ENCODE data around the gene PLA2G4D.

PLA2G4D gene

DNA sequence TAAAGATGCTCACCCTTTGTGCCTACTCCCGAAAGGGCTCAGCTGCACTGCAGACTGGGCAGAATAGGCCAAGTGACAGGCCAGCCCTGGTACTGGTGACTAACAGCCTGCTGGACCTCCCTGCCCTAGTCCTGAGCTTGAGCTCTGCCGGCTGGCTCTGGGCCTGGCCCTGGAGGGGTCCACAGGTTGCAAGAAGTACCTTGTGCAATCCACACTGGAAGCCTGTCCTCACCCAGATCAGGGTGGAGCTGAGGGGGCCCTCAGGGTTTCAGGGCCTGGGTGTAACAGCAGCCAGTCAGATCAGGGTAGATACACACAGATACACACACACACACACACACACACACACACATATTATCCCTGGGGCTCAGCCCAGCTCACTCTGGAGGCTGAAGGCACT lies 27.3 kb upstream of the PLA2G4D start:
- Histone ChIP-seq H2BK5ac (ENCODE audit: low read length) (no peak overlapping the region), H2BK120ac (ENCODE audit: low read depth, low read length) (no peak overlapping the region), H3K14ac (ENCODE audit: low read length) (no peak overlapping the region), H3K18ac (ENCODE audit: low read length) (no peak overlapping the region), H3K4me1 (ENCODE audit: control insufficient read depth in 2 of 2, insufficient read depth in 1 of 2, low read depth in 1 of 2, low read length in 2 of 2) (peaks cover 0 to 2% of the 10 kb centered on the region in 2 donors), H3K27ac (replicated peaks; ENCODE audit: low read length) (no peak overlapping the region), H3K79me1 (ENCODE audit: low read depth, low read length) (no peaks in the 10 kb centered on the region), H4K8ac (ENCODE audit: low read depth, low read length) (no peak overlapping the region), H3K9me3 (replicated peaks in 1 of 2; ENCODE audit: control insufficient read depth in 2 of 2, insufficient read depth in 1 of 2, low read depth in 1 of 2, low read length in 2 of 2) (no peaks in the 10 kb centered on the region), H2BK12ac (ENCODE audit: low read length) (no peak overlapping the region), H3K36me3 (replicated peaks in 1 of 2; ENCODE audit: control insufficient read depth in 2 of 2, insufficient read depth in 2 of 2, low read length in 2 of 2) (no peaks in the 10 kb centered on the region), H2AFZ (ENCODE audit: low read length) (no peak overlapping the region), H3K9ac (ENCODE audit: low read depth, low read length, poor library complexity) (peak overlapping the region; percentile 7), H3K4me3 (ENCODE audit: low read length in 2 of 2) (no peak overlapping the region), H4K91ac (ENCODE audit: low read depth, low read length, poor library complexity) (no peak overlapping the region), H3K4me2 (ENCODE audit: insufficient read depth, low read length, poor library complexity, severe bottlenecking) (no peak overlapping the region), H3K27me3 (ENCODE audit: control insufficient read depth in 3 of 3, insufficient read depth in 3 of 3, low read depth in 1 of 3, low read length in 3 of 3) (peaks cover 0 to 11% (median 0%) of the 10 kb centered on the region in 3 experiments), H2BK15ac (ENCODE audit: low read length) (no peak overlapping the region), H2AK5ac (ENCODE audit: low read depth, low read length) (no peak overlapping the region), H3K4ac (ENCODE audit: low read length) (no peak overlapping the region), H3K23ac (ENCODE audit: low read depth, low read length, poor library complexity) (no peak overlapping the region)
- DNase-seq (ENCODE audit: low spot score): no peak
- WGBS, 2 donors (ENCODE audit: extremely low coverage in 2 of 2, insufficient read length in 2 of 2, insufficient replicate concordance in 1 of 2): no CpG with 5 or more reads among the region's 2 CpGs

DNA sequence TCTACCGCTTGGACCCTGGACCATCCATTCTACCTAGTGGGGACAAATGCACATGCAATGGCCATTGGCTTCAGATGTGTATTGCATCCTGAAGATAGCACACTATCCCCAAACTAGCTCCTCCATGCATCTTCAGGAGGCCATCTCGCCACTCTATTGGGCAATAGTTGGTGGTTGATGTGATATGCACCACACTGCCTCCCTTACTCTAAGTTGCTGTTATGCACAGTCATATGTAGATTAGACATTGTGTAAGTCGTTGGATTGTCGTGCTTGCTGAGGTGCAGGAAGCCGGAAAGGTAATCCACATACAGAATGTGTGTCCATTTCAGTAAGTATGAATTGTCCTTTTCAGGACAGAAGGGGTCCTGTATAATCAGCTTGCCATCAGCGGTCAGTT lies 26.7 kb upstream of the PLA2G4D start:
- no peak overlapping the region for H4K91ac ChIP-seq (ENCODE audit: low read depth, low read length, poor library complexity)
- no peak overlapping the region for H3K23ac ChIP-seq (ENCODE audit: low read depth, low read length, poor library complexity)
- H2AK5ac ChIP-seq (ENCODE audit: low read depth, low read length): no peak overlapping the region
- H3K4ac ChIP-seq (ENCODE audit: low read length): no peak overlapping the region
- no peak overlapping the region for H2BK12ac ChIP-seq (ENCODE audit: low read length)
- H3K27ac ChIP-seq (replicated peaks; ENCODE audit: low read length): no peak overlapping the region
- H2BK15ac ChIP-seq (ENCODE audit: low read length): no peak overlapping the region
- H2BK5ac ChIP-seq (ENCODE audit: low read length): no peak overlapping the region
- no peak overlapping the region for H2AFZ ChIP-seq (ENCODE audit: low read length)
- H3K18ac ChIP-seq (ENCODE audit: low read length): no peak overlapping the region
- H2BK120ac ChIP-seq (ENCODE audit: low read depth, low read length): no peak overlapping the region
- peaks cover 0 to 2% of the 10 kb centered on the region in 2 donors for H3K4me1 ChIP-seq (ENCODE audit: control insufficient read depth in 2 of 2, insufficient read depth in 1 of 2, low read depth in 1 of 2, low read length in 2 of 2)
- DNase-seq (ENCODE audit: low spot score): no peak
- peaks cover 0 to 2% of the 10 kb centered on the region in 2 donors for H3K9me3 ChIP-seq (replicated peaks in 1 of 2; ENCODE audit: control insufficient read depth in 2 of 2, insufficient read depth in 1 of 2, low read depth in 1 of 2, low read length in 2 of 2)
- H3K9ac ChIP-seq (ENCODE audit: low read depth, low read length, poor library complexity): no peak overlapping the region
- no peaks in the 10 kb centered on the region for H3K36me3 ChIP-seq (replicated peaks in 1 of 2; ENCODE audit: control insufficient read depth in 2 of 2, insufficient read depth in 2 of 2, low read length in 2 of 2)
- WGBS, 2 donors (ENCODE audit: extremely low coverage in 2 of 2, insufficient read length in 2 of 2, insufficient replicate concordance in 1 of 2): no CpG with 5 or more reads among the region's 6 CpGs
- no peak overlapping the region for H4K8ac ChIP-seq (ENCODE audit: low read depth, low read length)
- no peak overlapping the region for H3K4me3 ChIP-seq (ENCODE audit: low read length in 2 of 2)
- no peaks in the 10 kb centered on the region for H3K79me1 ChIP-seq (ENCODE audit: low read depth, low read length)
- no peak overlapping the region for H3K14ac ChIP-seq (ENCODE audit: low read length)
- no peak overlapping the region for H3K4me2 ChIP-seq (ENCODE audit: insufficient read depth, low read length, poor library complexity, severe bottlenecking)
- H3K27me3 ChIP-seq (ENCODE audit: control insufficient read depth in 3 of 3, insufficient read depth in 3 of 3, low read depth in 1 of 3, low read length in 3 of 3): peaks cover 0 to 11% (median 0%) of the 10 kb centered on the region in 3 experiments

DNA sequence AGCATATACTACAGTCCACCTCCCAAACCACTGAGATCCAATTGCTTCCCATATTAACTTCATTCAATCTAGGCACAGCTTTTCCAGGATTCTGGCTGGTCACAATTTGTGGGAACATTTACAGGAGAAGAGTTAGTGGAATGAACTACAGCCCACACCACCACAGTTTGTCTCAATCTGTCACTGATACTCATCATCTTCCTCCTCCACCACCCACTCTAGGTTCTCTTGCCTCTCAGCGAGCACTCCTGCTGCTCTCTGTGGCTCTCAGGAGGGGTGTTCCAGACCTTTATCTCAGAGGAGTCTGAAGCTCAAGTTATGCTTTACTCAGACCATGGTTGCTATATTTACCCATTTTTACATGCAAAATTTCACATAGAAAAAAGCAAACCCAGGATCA lies 25.9 kb upstream of the PLA2G4D start:
- Histone ChIP-seq H3K27ac (replicated peaks; ENCODE audit: low read length) (no peak overlapping the region), H2BK5ac (ENCODE audit: low read length) (no peak overlapping the region), H3K4ac (ENCODE audit: low read length) (no peak overlapping the region), H2BK120ac (ENCODE audit: low read depth, low read length) (peak overlapping the region; percentile 2), H2AK5ac (ENCODE audit: low read depth, low read length) (no peak overlapping the region), H3K9ac (ENCODE audit: low read depth, low read length, poor library complexity) (no peak overlapping the region), H3K4me2 (ENCODE audit: insufficient read depth, low read length, poor library complexity, severe bottlenecking) (no peak overlapping the region), H3K9me3 (replicated peaks in 1 of 2; ENCODE audit: control insufficient read depth in 2 of 2, insufficient read depth in 1 of 2, low read depth in 1 of 2, low read length in 2 of 2) (peaks cover 0 to 2% of the 10 kb centered on the region in 2 donors), H3K4me3 (ENCODE audit: low read length in 2 of 2) (no peak overlapping the region), H3K14ac (ENCODE audit: low read length) (no peak overlapping the region), H3K23ac (ENCODE audit: low read depth, low read length, poor library complexity) (peak overlapping the region; percentile 27), H3K79me1 (ENCODE audit: low read depth, low read length) (no peaks in the 10 kb centered on the region), H3K27me3 (ENCODE audit: control insufficient read depth in 3 of 3, insufficient read depth in 3 of 3, low read depth in 1 of 3, low read length in 3 of 3) (peaks cover 0 to 8% (median 0%) of the 10 kb centered on the region in 3 experiments), H2AFZ (ENCODE audit: low read length) (no peak overlapping the region), H2BK12ac (ENCODE audit: low read length) (no peak overlapping the region), H4K8ac (ENCODE audit: low read depth, low read length) (no peak overlapping the region), H4K91ac (ENCODE audit: low read depth, low read length, poor library complexity) (no peak overlapping the region), H3K18ac (ENCODE audit: low read length) (no peak overlapping the region), H2BK15ac (ENCODE audit: low read length) (no peak overlapping the region), H3K36me3 (replicated peaks in 1 of 2; ENCODE audit: control insufficient read depth in 2 of 2, insufficient read depth in 2 of 2, low read length in 2 of 2) (no peaks in the 10 kb centered on the region), H3K4me1 (ENCODE audit: control insufficient read depth in 2 of 2, insufficient read depth in 1 of 2, low read depth in 1 of 2, low read length in 2 of 2) (peaks cover 0 to 2% of the 10 kb centered on the region in 2 donors)
- DNase-seq (ENCODE audit: low spot score): no peak
- WGBS, 2 donors (ENCODE audit: extremely low coverage in 2 of 2, insufficient read length in 2 of 2, insufficient replicate concordance in 1 of 2): no CpG with 5 or more reads among the region's 1 CpG

DNA sequence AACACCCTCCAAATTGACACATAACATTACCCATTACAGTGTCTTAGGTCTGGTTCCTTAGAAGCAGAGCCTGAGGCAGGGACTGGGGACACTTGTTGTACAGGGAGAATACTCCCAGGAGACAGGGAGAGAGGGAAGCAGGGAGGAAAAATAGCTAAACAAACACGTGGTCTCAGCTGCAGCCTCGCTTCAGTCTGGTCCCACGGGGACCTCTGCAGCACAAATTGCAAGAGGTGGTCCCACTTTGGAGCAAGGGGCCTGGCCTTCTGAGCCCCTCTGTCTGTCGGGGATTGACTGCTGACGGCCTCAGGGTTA lies 25.0 kb upstream of the PLA2G4D start:
- H3K27ac ChIP-seq (replicated peaks; ENCODE audit: low read length): no peak overlapping the region
- no peak overlapping the region for H2BK15ac ChIP-seq (ENCODE audit: low read length)
- no peak overlapping the region for H3K14ac ChIP-seq (ENCODE audit: low read length)
- peaks cover 0 to 2% of the 10 kb centered on the region in 2 donors for H3K4me1 ChIP-seq (ENCODE audit: control insufficient read depth in 2 of 2, insufficient read depth in 1 of 2, low read depth in 1 of 2, low read length in 2 of 2)
- H2BK12ac ChIP-seq (ENCODE audit: low read length): no peak overlapping the region
- no peak overlapping the region for H3K23ac ChIP-seq (ENCODE audit: low read depth, low read length, poor library complexity)
- peaks cover 0 to 2% of the 10 kb centered on the region in 2 donors for H3K9me3 ChIP-seq (replicated peaks in 1 of 2; ENCODE audit: control insufficient read depth in 2 of 2, insufficient read depth in 1 of 2, low read depth in 1 of 2, low read length in 2 of 2)
- H3K79me1 ChIP-seq (ENCODE audit: low read depth, low read length): no peaks in the 10 kb centered on the region
- H3K36me3 ChIP-seq (replicated peaks in 1 of 2; ENCODE audit: control insufficient read depth in 2 of 2, insufficient read depth in 2 of 2, low read length in 2 of 2): no peaks in the 10 kb centered on the region
- peak overlapping the region; percentile 78 for H2AFZ ChIP-seq (ENCODE audit: low read length)
- H3K27me3 ChIP-seq (ENCODE audit: control insufficient read depth in 3 of 3, insufficient read depth in 3 of 3, low read depth in 1 of 3, low read length in 3 of 3): peaks cover 0 to 8% (median 0%) of the 10 kb centered on the region in 3 experiments
- H3K18ac ChIP-seq (ENCODE audit: low read length): peak overlapping the region; percentile 42
- no peak overlapping the region for H4K8ac ChIP-seq (ENCODE audit: low read depth, low read length)
- H3K9ac ChIP-seq (ENCODE audit: low read depth, low read length, poor library complexity): no peak overlapping the region
- no peak overlapping the region for H2AK5ac ChIP-seq (ENCODE audit: low read depth, low read length)
- WGBS, 2 donors (ENCODE audit: extremely low coverage in 2 of 2, insufficient read length in 2 of 2, insufficient replicate concordance in 1 of 2): no CpG with 5 or more reads among the region's 5 CpGs
- H3K4me3 ChIP-seq (ENCODE audit: low read length in 2 of 2): no peak overlapping the region
- DNase-seq (ENCODE audit: low spot score): no peak
- H2BK5ac ChIP-seq (ENCODE audit: low read length): no peak overlapping the region
- H3K4me2 ChIP-seq (ENCODE audit: insufficient read depth, low read length, poor library complexity, severe bottlenecking): no peak overlapping the region
- H2BK120ac ChIP-seq (ENCODE audit: low read depth, low read length): peak overlapping the region; percentile 42
- H3K4ac ChIP-seq (ENCODE audit: low read length): no peak overlapping the region
- no peak overlapping the region for H4K91ac ChIP-seq (ENCODE audit: low read depth, low read length, poor library complexity)

All from neuronal stem cell (in vitro differentiated cells).